IMR-90 (cell line): ENCODE measurements around the gene HOXB2. TPM values are rescaled to one million over a fixed set of nuclear protein-coding genes. Genes with fewer than 3 reads are reported as not detected.

Source experiments
- ATAC-seq: fragments of 200-7000 bp; cut with Tn5 transposase; 2 replicates; pipeline ENCODE4 v1.9.1; 2020; ENCODE audit warnings: low read depth, mild to moderate bottlenecking, moderate library complexity
- BruUV-seq: library from RNA; stranded (reverse); fragments of 400-500 nt; replicated peaks from 2 replicates; lab custom pipeline; 2021; lab: Mats Ljungman, UMichigan
- CTCF ChIA-PET: fragments of 300-600 bp; formaldehyde crosslinking; extraction: SDS; loops from one replicate; lab custom pipeline; 2021; ENCODE audit warnings: antibody characterized with exemption; lab: Yijun Ruan, JAX
- POLR2A ChIA-PET: fragments of 300-600 bp; sonication (Branson Sonifier 250); formaldehyde crosslinking; loops from one replicate; lab custom pipeline; 2022; ENCODE audit warnings: antibody characterized with exemption; ENCODE audit not compliant: unreplicated experiment; lab: Charles Lee
- DNase-seq: peaks from one replicate; pipeline ENCODE4 v3.0.0; 2013
- H2AFZ ChIP-seq: replicated peaks from 2 replicates; pipeline ENCODE3; 2013; ENCODE audit warnings: low read length, mild to moderate bottlenecking; ENCODE audit not compliant: poor library complexity
- H2AK5ac ChIP-seq: 2 replicates; pipeline ENCODE4 v1.6.1; 2013; ENCODE audit warnings: low read depth, low read length, inconsistent platforms
- H2AK9ac ChIP-seq: replicated peaks from 2 replicates; pipeline ENCODE3; 2013; ENCODE audit warnings: mild to moderate bottlenecking, low read depth, low read length, moderate library complexity; ENCODE audit not compliant: poor library complexity
- H2BK120ac ChIP-seq: 2 replicates; pipeline ENCODE4 v1.6.1; 2013; ENCODE audit warnings: low read depth, low read length, inconsistent platforms
- H2BK15ac ChIP-seq: 3 replicates; pipeline ENCODE4 v1.6.1; 2013; ENCODE audit warnings: low read depth, low read length, inconsistent platforms
- H2BK20ac ChIP-seq: 2 replicates; pipeline ENCODE4 v1.6.1; 2013; ENCODE audit warnings: low read depth, mild to moderate bottlenecking, inconsistent platforms, low read length, moderate library complexity
- H2BK5ac ChIP-seq: 2 replicates; pipeline ENCODE4 v1.6.1; 2013; ENCODE audit warnings: mild to moderate bottlenecking, low read depth, low read length, inconsistent platforms; ENCODE audit not compliant: poor library complexity, severe bottlenecking
- H3K14ac ChIP-seq: replicated peaks from 2 replicates; pipeline ENCODE4 v1.6.1; 2013; ENCODE audit warnings: low read depth, low read length, inconsistent platforms
- H3K18ac ChIP-seq: 2 replicates; pipeline ENCODE4 v1.6.1; 2013; ENCODE audit warnings: low read depth, low read length, control low read depth
- H3K23ac ChIP-seq: 2 replicates; pipeline ENCODE4 v1.6.1; 2013; ENCODE audit warnings: low read depth, low read length, inconsistent platforms
- H3K27ac ChIP-seq: 2 replicates; pipeline ENCODE4 v1.5.1; 2013; ENCODE audit warnings: mild to moderate bottlenecking, control low read depth, low read length; ENCODE audit not compliant: insufficient read depth
- H3K27me3 ChIP-seq: 2 replicates; pipeline ENCODE4 v1.6.1; 2013; ENCODE audit warnings: low read length; ENCODE audit not compliant: control insufficient read depth, insufficient read depth
- H3K36me3 ChIP-seq: 2 replicates; pipeline ENCODE4 v1.6.1; 2013; ENCODE audit warnings: low read length, mixed read lengths; ENCODE audit not compliant: control insufficient read depth, insufficient read depth
- H3K4ac ChIP-seq: 2 replicates; pipeline ENCODE4 v1.6.1; 2013; ENCODE audit warnings: low read depth, low read length, inconsistent platforms
- H3K4me1 ChIP-seq: 2 replicates; pipeline ENCODE4 v1.6.1; 2013; ENCODE audit warnings: low read length, mixed read lengths; ENCODE audit not compliant: control insufficient read depth, insufficient read depth
- H3K4me2 ChIP-seq: 2 replicates; pipeline ENCODE4 v1.6.1; 2013; ENCODE audit warnings: low read depth, mild to moderate bottlenecking, control low read depth, low read length, moderate library complexity
- H3K4me3 ChIP-seq: 2 replicates; pipeline ENCODE4 v1.5.1; 2013; ENCODE audit warnings: low read depth, mild to moderate bottlenecking, control low read depth, low read length, moderate library complexity; ENCODE audit not compliant: insufficient read depth
- H3K56ac ChIP-seq: 2 replicates; pipeline ENCODE4 v1.6.1; 2013; ENCODE audit warnings: low read length, inconsistent platforms; ENCODE audit not compliant: insufficient read depth; ENCODE audit errors: extremely low read depth
- H3K79me1 ChIP-seq, 2 experiments: 2 replicates each; pipeline ENCODE4 v1.6.1; 2013; ENCODE audit warnings: low read length in 2 of 2, inconsistent platforms in 1 of 2, low read depth in 1 of 2
- H3K9ac ChIP-seq: 2 replicates; pipeline ENCODE4 v1.6.1; 2013; ENCODE audit warnings: low read depth, low read length, control low read depth
- H3K9me1 ChIP-seq: 2 replicates; pipeline ENCODE4 v1.6.1; 2013; ENCODE audit warnings: low read length, inconsistent platforms; ENCODE audit not compliant: insufficient read depth
- H3K9me3 ChIP-seq: 2 replicates; pipeline ENCODE4 v1.6.1; 2013; ENCODE audit warnings: low read length; ENCODE audit not compliant: control insufficient read depth, insufficient read depth
- H4K20me1 ChIP-seq: 2 replicates; pipeline ENCODE4 v1.6.1; 2013; ENCODE audit warnings: low read length, inconsistent platforms; ENCODE audit not compliant: insufficient read depth
- H4K5ac ChIP-seq: 2 replicates; pipeline ENCODE4 v1.6.1; 2013; ENCODE audit warnings: mild to moderate bottlenecking, low read depth, low read length, control low read depth
- H4K8ac ChIP-seq, 2 experiments: 2 replicates each; pipeline ENCODE4 v1.6.1; 2013; ENCODE audit warnings: low read depth in 2 of 2, low read length in 2 of 2, control low read depth in 1 of 2, inconsistent platforms in 1 of 2
- H4K91ac ChIP-seq: 2 replicates; pipeline ENCODE4 v1.6.1; 2013; ENCODE audit warnings: low read depth, low read length, inconsistent platforms; ENCODE audit not compliant: insufficient read depth
- CTCF ChIP-seq: conservative IDR thresholded peaks from 2 replicates; pipeline ENCODE4 v1.5.1; 2012; ENCODE audit warnings: mild to moderate bottlenecking, low read depth, low read length, improper control_type of control experiment
- FOS ChIP-seq: fragments of 150-350 bp; IDR thresholded peaks from 2 replicates; pipeline ENCODE4 v1.6.1; 2016; ENCODE audit warnings: low read depth, low read length
- WGBS, 2 experiments: methylation state at CpG; one replicate each; pipeline versions ENCODE4 v1.1.5 to v1.1.7; 2013; ENCODE audit warnings: missing lambda C conversion rate in 2 of 2; ENCODE audit not compliant: insufficient read length in 1 of 2; ENCODE audit errors: extremely low coverage in 2 of 2; 5-methylcytosine and 5-hydroxymethylcytosine counted together
- dilution Hi-C: fragments of 300-500 bp; cut with HindIII; formaldehyde crosslinking; loops from one replicate; pipeline ENCODE4 v1.14.3; 2018; ENCODE audit warnings: low sequenced_read_pairs; ENCODE audit not compliant: unreplicated experiment
- in situ Hi-C: fragments of 300-500 bp; cut with MboI; formaldehyde crosslinking; loops from 3 replicates; pipeline ENCODE4 v1.14.3; 2019; ENCODE audit warnings: low sequenced_read_pairs, inconsistent platforms, mixed read lengths
- intact Hi-C: fragments of 100-400 bp; cut with micrococcal nuclease; formaldehyde crosslinking; loops from 2 replicates; pipeline ENCODE4 v1.10.0; 2022
- polyA plus RNA-seq, 3 experiments: library from polyadenylated mRNA; depleted of rRNA; stranded (reverse); fragments of >200 nt; gene quantifications; 2 replicates each; pipeline ENCODE4 v1.2.3, GENCODE V29; 2012; ENCODE audit warnings: low replicate concordance in 1 of 3
- total RNA-seq: library from RNA; depleted of rRNA; stranded (reverse); fragments of >200 nt; gene quantifications from 2 replicates; pipeline ENCODE4 v1.2.3, GENCODE V29; 2012; rRNA removed

Gene HOXB2
- total and polyA plus RNA-seq, 2 of the 4 experiments (the other 2 are of a cell fraction), result 2.7 to 29.9 TPM

GRCh38 chr17:48494335-48494734, 50.6 kb downstream of the HOXB2 start:
- H3K4ac ChIP-seq, result peak overlapping the region; percentile 82
- peak overlapping the region; percentile 56 for H2AFZ ChIP-seq
- H3K18ac ChIP-seq, result peak overlapping the region; percentile 70; the same call in 1 of the 2 replicates
- POLR2A ChIA-PET, result interaction anchor here (1.0 kb wide), 1 partner anchor 93 kb away, joined by 3 read pairs; no protein-coding TSS in a partner anchor
- BruUV-seq, result no TSS peak
- H4K8ac ChIP-seq, result peak overlapping the region in 1 of 2 experiments; percentile 36; a peak in 1 of 4 replicates
- H3K9me1 ChIP-seq, result peaks cover 23% of the 10 kb centered on the region
- peak overlapping the region; percentile 59; the same call in 1 of the 2 replicates for H3K23ac ChIP-seq
- 0 out of 2 replicates have a peak overlapping the region, but pooled peaks have one; percentile 15 for H4K91ac ChIP-seq
- H3K79me1 ChIP-seq, result peaks cover 6 to 37% of the 10 kb centered on the region in 2 experiments; a peak in 3 of 4 replicates
- DNase-seq (peak; percentile 90), ATAC-seq (peak; percentile 49)
- H3K27me3 ChIP-seq, result no peaks in the 10 kb centered on the region
- no peak overlapping the region for H3K56ac ChIP-seq
- dilution Hi-C loops, result no loop called here
- no peak overlapping the region; the same call in 1 of the 2 replicates for H4K5ac ChIP-seq
- H2BK20ac ChIP-seq, result peak overlapping the region; percentile 46; the same call in 1 of the 2 replicates
- intact Hi-C loops, result loop anchor here (5.0 kb wide), 1 partner anchor 447 kb away; the partner anchor contains the start of gene NFE2L1
- H3K4me1 ChIP-seq, result peaks cover 27% of the 10 kb centered on the region
- peak overlapping the region; percentile 71; the same call in 2 of the 3 replicates for H2BK15ac ChIP-seq
- H2AK9ac ChIP-seq, result peak overlapping the region; percentile 70
- H3K4me3 ChIP-seq, result no peak overlapping the region
- H2AK5ac ChIP-seq, result peak overlapping the region; percentile 91; the same call in 1 of the 2 replicates
- H2BK120ac ChIP-seq, result peak overlapping the region; percentile 78
- TF ChIP-seq FOS, result peak; percentile 89
- TF ChIP-seq CTCF, result no peak
- 95% methylated on average over 6 of the region's 8 CpGs; no CpG with 5 or more reads in 1 of the 2 experiments for WGBS, 2 experiments
- no peak overlapping the region for H3K9ac ChIP-seq
- H3K14ac ChIP-seq, result peak overlapping the region; percentile 70
- H2BK5ac ChIP-seq, result peak overlapping the region; percentile 53
- no peaks in the 10 kb centered on the region; the same call in 1 of the 2 replicates for H4K20me1 ChIP-seq
- H3K36me3 ChIP-seq, result no peaks in the 10 kb centered on the region
- peak overlapping the region; percentile 64 for H3K27ac ChIP-seq
- CTCF ChIA-PET, result no interaction called here
- H3K4me2 ChIP-seq, result peak overlapping the region; percentile 55; the same call in 1 of the 2 replicates
- no peaks in the 10 kb centered on the region for H3K9me3 ChIP-seq
- in situ Hi-C loops, result loop anchor here (5.0 kb wide), 1 partner anchor 43 kb away; no protein-coding TSS in a partner anchor

Other genes with a start within 250 kb of the HOXB2 start
- not detected in 2 replicates for gene SKAP1, start 114.9 kb downstream of the HOXB2 start, total RNA-seq
- not detected in 2 replicates for gene SKAP1, start 114.9 kb downstream of the HOXB2 start, polyA plus RNA-seq (2012; rRNA removed)
- not detected in 2 replicates for gene HOXB1, start 14.1 kb downstream of the HOXB2 start, total RNA-seq
- gene HOXB1, start 14.1 kb downstream of the HOXB2 start, polyA plus RNA-seq (2012; rRNA removed), result not detected in 2 replicates
- gene HOXB4, start 33.2 kb upstream of the HOXB2 start, total RNA-seq, result 1.9 and 2.0 TPM in 2 replicates
- 7.8 and 8.5 TPM in 2 replicates for gene HOXB4, start 33.2 kb upstream of the HOXB2 start, polyA plus RNA-seq (2012; rRNA removed)
- 6.3 and 8.6 TPM in 2 replicates for gene HOXB3, start 45.1 kb upstream of the HOXB2 start, total RNA-seq
- gene HOXB3, start 45.1 kb upstream of the HOXB2 start, polyA plus RNA-seq (2012; rRNA removed), result 59.6 and 76.4 TPM in 2 replicates
- gene HOXB5, start 48.7 kb upstream of the HOXB2 start, total RNA-seq, result 0.54 and 0.56 TPM in 2 replicates
- 18.0 and 18.1 TPM in 2 replicates for gene HOXB5, start 48.7 kb upstream of the HOXB2 start, polyA plus RNA-seq (2012; rRNA removed)
- 11.1 and 11.9 TPM in 2 replicates for gene HOXB6, start 59.9 kb upstream of the HOXB2 start, total RNA-seq
- gene HOXB6, start 59.9 kb upstream of the HOXB2 start, polyA plus RNA-seq (2012; rRNA removed), result 42.2 and 48.1 TPM in 2 replicates
- 1.8 and 3.3 TPM in 2 replicates for gene HOXB7, start 65.9 kb upstream of the HOXB2 start, total RNA-seq
- gene HOXB7, start 65.9 kb upstream of the HOXB2 start, polyA plus RNA-seq (2012; rRNA removed), result 6.7 and 7.5 TPM in 2 replicates
- gene HOXB8, start 70.2 kb upstream of the HOXB2 start, total RNA-seq, result 0.54 and 0.56 TPM in 2 replicates
- 5.3 and 6.2 TPM in 2 replicates for gene HOXB8, start 70.2 kb upstream of the HOXB2 start, polyA plus RNA-seq (2012; rRNA removed)
- gene HOXB9, start 81.2 kb upstream of the HOXB2 start, total RNA-seq, result under 0.01 TPM in 1 of 2 replicates, not detected in the other
- gene HOXB9, start 81.2 kb upstream of the HOXB2 start, polyA plus RNA-seq (2012; rRNA removed), result 0.05 and 0.07 TPM in 2 replicates
- gene PRAC1, start 177.4 kb upstream of the HOXB2 start, total RNA-seq, result not detected in 2 replicates
- gene PRAC1, start 177.4 kb upstream of the HOXB2 start, polyA plus RNA-seq (2012; rRNA removed), result not detected in 2 replicates
- not detected in 2 replicates for gene PRAC2, start 178.1 kb upstream of the HOXB2 start, total RNA-seq
- not detected in 2 replicates for gene PRAC2, start 178.1 kb upstream of the HOXB2 start, polyA plus RNA-seq (2012; rRNA removed)
- gene HOXB13, start 183.6 kb upstream of the HOXB2 start, total RNA-seq, result not detected in 2 replicates
- not detected in 2 replicates for gene HOXB13, start 183.6 kb upstream of the HOXB2 start, polyA plus RNA-seq (2012; rRNA removed)